H1 (cell line): Measurements from ENCODE around the gene KRTAP1-5. TPM values are rescaled to one million over a fixed set of nuclear protein-coding genes. Genes with fewer than 3 reads are reported as not detected.

Source experiments
- CTCF ChIA-PET: fragments of 300-600 bp; sonication (Branson Sonifier 250); formaldehyde crosslinking; loops from one replicate; lab custom pipeline; 2021; ENCODE audit not compliant: partially characterized antibody; lab: Charles Lee
- POLR2A ChIA-PET: fragments of 300-600 bp; sonication (Branson Sonifier 250); formaldehyde crosslinking; loops from one replicate; lab custom pipeline; 2021; ENCODE audit warnings: inconsistent platforms; ENCODE audit not compliant: partially characterized antibody; lab: Charles Lee
- DNase-seq, 2 experiments: peaks; one replicate each; pipeline versions ENCODE4 v3.0.0 to v3.0.0-alpha.2; 2010 to 2022; ENCODE audit warnings: low spot score in 2 of 2, low read depth in 1 of 2, mixed read lengths in 1 of 2
- FAIRE-seq: peaks from 2 replicates; lab custom pipeline; 2011; peaks lifted over from hg19 to GRCh38; lab: Jason Lieb, UNC
- H2AFZ ChIP-seq: 2 replicates; pipeline ENCODE4 v1.8.1; 2012; ENCODE audit warnings: low read length, inconsistent platforms
- H2AK5ac ChIP-seq: 2 replicates; pipeline ENCODE4 v1.6.1; 2013; ENCODE audit warnings: low read depth, low read length
- H2BK120ac ChIP-seq: replicated peaks from 2 replicates; pipeline ENCODE3; 2013; ENCODE audit warnings: low read depth, low read length, inconsistent platforms
- H2BK12ac ChIP-seq: 2 replicates; pipeline ENCODE4 v1.6.1; 2013; ENCODE audit warnings: low read depth, low read length
- H2BK15ac ChIP-seq: 2 replicates; pipeline ENCODE4 v1.6.1; 2013; ENCODE audit warnings: low read length
- H2BK20ac ChIP-seq: 2 replicates; pipeline ENCODE4 v1.6.1; 2013; ENCODE audit warnings: low read length
- H2BK5ac ChIP-seq: 2 replicates; pipeline ENCODE4 v1.6.1; 2013; ENCODE audit warnings: low read depth, low read length
- H3K14ac ChIP-seq: 2 replicates; pipeline ENCODE4 v1.6.1; 2013; ENCODE audit warnings: inconsistent platforms; ENCODE audit not compliant: insufficient read length
- H3K18ac ChIP-seq: 2 replicates; pipeline ENCODE4 v1.6.1; 2013; ENCODE audit warnings: low read length; ENCODE audit errors: extremely low read depth
- H3K23ac ChIP-seq: 2 replicates; pipeline ENCODE4 v1.6.1; 2013; ENCODE audit warnings: inconsistent platforms; ENCODE audit not compliant: insufficient read length
- H3K23me2 ChIP-seq: 2 replicates; pipeline ENCODE4 v1.6.1; 2013; ENCODE audit warnings: low read depth, low read length
- H3K27ac ChIP-seq: 2 replicates; pipeline ENCODE4 v1.6.1; 2011; ENCODE audit warnings: low read depth, low read length, inconsistent platforms
- H3K27me3 ChIP-seq, 4 experiments: replicated peaks in 1 of 4; 1 replicate in 1 of 4; 2 replicates in 3 of 4; pipeline versions ENCODE4 v1.6.1 to v1.8.1; 2011 to 2013; ENCODE audit warnings: low read length in 3 of 4, mild to moderate bottlenecking in 3 of 4, inconsistent platforms in 2 of 4, mixed read lengths in 2 of 4, moderate library complexity in 1 of 4; ENCODE audit not compliant: control insufficient read depth in 3 of 4, insufficient read depth in 3 of 4; ENCODE audit errors: extremely low read depth in 1 of 4
- H3K36me3 ChIP-seq, 4 experiments: 2 replicates each; pipeline versions ENCODE4 v1.6.1 to v1.8.1; 2011 to 2013; ENCODE audit warnings: mild to moderate bottlenecking in 4 of 4, low read length in 3 of 4, moderate library complexity in 2 of 4, control low read depth in 1 of 4, inconsistent platforms in 1 of 4; ENCODE audit not compliant: insufficient read depth in 4 of 4, control insufficient read depth in 2 of 4
- H3K4ac ChIP-seq: replicated peaks from 2 replicates; pipeline ENCODE3; 2013; ENCODE audit warnings: low read length, low read depth, mixed read lengths, inconsistent platforms; ENCODE audit not compliant: insufficient read length
- H3K4me1 ChIP-seq, 4 experiments: replicated peaks in 1 of 4; 1 replicate in 1 of 4; 2 replicates in 3 of 4; pipeline versions ENCODE4 v1.6.1 to v1.8.1; 2011 to 2013; ENCODE audit warnings: low read length in 3 of 4, inconsistent platforms in 2 of 4, mixed read lengths in 1 of 4; ENCODE audit not compliant: insufficient read depth in 4 of 4, control insufficient read depth in 3 of 4
- H3K4me2 ChIP-seq, 2 experiments: 2 replicates each; pipeline versions ENCODE4 v1.6.1 to v1.8.1; 2011 to 2013; ENCODE audit warnings: low read depth in 2 of 2, low read length in 2 of 2, control low read depth in 1 of 2, inconsistent platforms in 1 of 2, mild to moderate bottlenecking in 1 of 2; ENCODE audit not compliant: insufficient read depth in 1 of 2
- H3K4me3 ChIP-seq, 4 experiments: fragments of 200-600, 300-600 bp in 1 of 4; sonication (generic), shearing (Covaris generic), sonication (Bioruptor Twin) in 1 of 4; 2 replicates each; pipeline versions ENCODE4 v1.5.1 to v1.8.1; 2011 to 2016; ENCODE audit warnings: low read length in 4 of 4, low read depth in 3 of 4, control low read depth in 2 of 4, inconsistent platforms in 2 of 4, mild to moderate bottlenecking in 2 of 4, mixed read lengths in 1 of 4, moderate library complexity in 1 of 4; ENCODE audit not compliant: insufficient read depth in 2 of 4; ENCODE audit errors: extremely low read depth in 1 of 4
- H3K56ac ChIP-seq: replicated peaks from 2 replicates; pipeline ENCODE3; 2013; ENCODE audit warnings: low read depth, mild to moderate bottlenecking, mixed read lengths, low read length, inconsistent platforms; ENCODE audit not compliant: insufficient read length
- H3K79me1 ChIP-seq: 2 replicates; pipeline ENCODE4 v1.6.1; 2013; ENCODE audit warnings: low read depth, low read length, control low read depth
- H3K79me2 ChIP-seq, 2 experiments: 2 replicates each; pipeline versions ENCODE4 v1.6.1 to v1.8.1; 2012 to 2013; ENCODE audit warnings: low read length in 2 of 2, mild to moderate bottlenecking in 2 of 2, inconsistent platforms in 1 of 2; ENCODE audit not compliant: insufficient read depth in 2 of 2, control insufficient read depth in 1 of 2
- H3K9ac ChIP-seq, 4 experiments: replicated peaks in 1 of 4; 1 replicate in 1 of 4; 2 replicates in 3 of 4; pipeline versions ENCODE4 v1.6.1 to v1.8.1; 2011 to 2013; ENCODE audit warnings: low read depth in 3 of 4, low read length in 3 of 4, control low read depth in 2 of 4, mild to moderate bottlenecking in 2 of 4, moderate library complexity in 2 of 4, inconsistent platforms in 1 of 4; ENCODE audit errors: extremely low read depth in 1 of 4
- H3K9me3 ChIP-seq, 2 experiments: 2 replicates each; pipeline versions ENCODE4 v1.6.1 to v1.8.1; 2012 to 2013; ENCODE audit warnings: mild to moderate bottlenecking in 2 of 2, moderate library complexity in 2 of 2, control low read depth in 1 of 2, inconsistent platforms in 1 of 2, low read depth in 1 of 2, low read length in 1 of 2, mixed read lengths in 1 of 2; ENCODE audit not compliant: insufficient read depth in 2 of 2
- H4K20me1 ChIP-seq, 2 experiments: replicated peaks in 1 of 2; 2 replicates each; pipeline versions ENCODE3 to v1.8.1; 2011 to 2013; ENCODE audit warnings: inconsistent platforms in 2 of 2, low read length in 2 of 2, mild to moderate bottlenecking in 1 of 2; ENCODE audit not compliant: insufficient read depth in 2 of 2, control insufficient read depth in 1 of 2
- H4K5ac ChIP-seq: 2 replicates; pipeline ENCODE4 v1.6.1; 2013; ENCODE audit warnings: low read length, low read depth, mixed read lengths, inconsistent platforms; ENCODE audit not compliant: insufficient read length
- H4K8ac ChIP-seq: 2 replicates; pipeline ENCODE4 v1.8.0; 2013; ENCODE audit warnings: mild to moderate bottlenecking, moderate library complexity, low read length, inconsistent platforms; ENCODE audit not compliant: insufficient read depth; ENCODE audit errors: extremely low read depth
- H4K91ac ChIP-seq: replicated peaks from 2 replicates; pipeline ENCODE3; 2013; ENCODE audit warnings: low read length, mixed read lengths, inconsistent platforms; ENCODE audit not compliant: insufficient read length
- ASH2L ChIP-seq: fragments of 200-600, 300-600 bp; sonication (generic); IDR thresholded peaks from one replicate; pipeline ENCODE4 v1.7.1; 2017; ENCODE audit warnings: low read length
- BRCA1 ChIP-seq: IDR thresholded peaks from 2 replicates; pipeline ENCODE4 v1.6.1; 2012; ENCODE audit warnings: low read depth, low read length, improper control_type of control experiment
- CTBP2 ChIP-seq: IDR thresholded peaks from 2 replicates; pipeline ENCODE4 v1.7.0; 2011; ENCODE audit warnings: borderline replicate concordance, mild to moderate bottlenecking, moderate library complexity, mixed read lengths, low read length; ENCODE audit not compliant: insufficient read depth, insufficient read length
- EP300 ChIP-seq, 2 experiments: IDR thresholded peaks; 1 replicate in 1 of 2; 2 replicates in 1 of 2; pipeline ENCODE4 v1.6.1; 2011 to 2012; ENCODE audit warnings: low read depth in 2 of 2, low read length in 2 of 2, mild to moderate bottlenecking in 2 of 2, borderline replicate concordance in 1 of 2, inconsistent platforms in 1 of 2, moderate library complexity in 1 of 2
- JUND ChIP-seq: IDR thresholded peaks from 2 replicates; pipeline ENCODE4 v1.6.1; 2011; ENCODE audit warnings: mild to moderate bottlenecking, improper control_type of control experiment, low read length
- PHF8 ChIP-seq: fragments of 200-600 bp; sonication (generic); conservative IDR thresholded peaks from 2 replicates; pipeline ENCODE4 v1.7.1; 2012; ENCODE audit warnings: low read depth, mild to moderate bottlenecking, inconsistent platforms, low read length, moderate library complexity
- RBBP5 ChIP-seq: IDR thresholded peaks from 2 replicates; pipeline ENCODE4 v1.7.1; 2012; ENCODE audit warnings: low read depth, mild to moderate bottlenecking, inconsistent platforms, low read length, moderate library complexity, borderline replicate concordance
- RFX5 ChIP-seq: IDR thresholded peaks from 2 replicates; pipeline ENCODE4 v1.6.1; 2011; ENCODE audit warnings: low read depth, low read length, improper control_type of control experiment, borderline replicate concordance
- SRF ChIP-seq: IDR thresholded peaks from 2 replicates; pipeline ENCODE4 v1.6.1; 2011; ENCODE audit warnings: mild to moderate bottlenecking, low read depth, low read length, moderate library complexity
- SUZ12 ChIP-seq: fragments of 200-600 bp; sonication (generic); IDR thresholded peaks from 2 replicates; pipeline ENCODE4 v1.6.1; 2012; ENCODE audit warnings: mild to moderate bottlenecking, inconsistent platforms, low read length, moderate library complexity, mixed read lengths
- WGBS, 2 experiments: shearing (Covaris generic) in 1 of 2; methylation state at CpG; one replicate each; pipeline versions ENCODE4 v1.1.6 to v1.1.7; 2013 to 2015; ENCODE audit warnings: low lambda C conversion rate in 2 of 2, mixed read lengths in 2 of 2, inconsistent platforms in 1 of 2, low coverage in 1 of 2, missing lambda C conversion rate in 1 of 2; ENCODE audit not compliant: insufficient replicate concordance in 2 of 2, insufficient coverage in 1 of 2, insufficient read length in 1 of 2; ENCODE audit errors: extremely low coverage in 1 of 2, missing lambda C conversion rate in 1 of 2; 5-methylcytosine and 5-hydroxymethylcytosine counted together
- polyA plus RNA-seq, 7 experiments: library from polyadenylated mRNA; depleted of rRNA in 3 of 7; stranded (reverse) in 5 of 7; unstranded in 2 of 7; fragments of >200 nt in 5 of 7; fragments of 200-250 nt in 2 of 7; gene quantifications; 1 replicate in 5 of 7; 2 replicates in 1 of 7; 4 replicates in 1 of 7; pipeline versions ENCODE4 v1.2.1 to v1.2.3, GENCODE V29; 2011 to 2013; ENCODE audit warnings: missing spikeins in 2 of 7, mixed read lengths in 2 of 7
- total RNA-seq: library from RNA; stranded (reverse); fragmentation: NEBNext Ultra II Directional; extraction: Animal tissue kit (Norgen Biotek cat#: 25700); gene quantifications from 2 replicates; pipeline ENCODE4 v1.2.1, GENCODE V29; 2021
- TF ChIP-seq, protein P1 (sequence below), 3 experiments: IDR thresholded peaks; 1 replicate in 2 of 3; 2 replicates in 1 of 3; pipeline versions ENCODE4 v1.5.1 to v1.6.1; 2011; ENCODE audit warnings: low read length in 3 of 3, mild to moderate bottlenecking in 3 of 3, inconsistent platforms in 2 of 3, low read depth in 1 of 3, moderate library complexity in 1 of 3; ENCODE audit not compliant: insufficient read depth in 1 of 3; ENCODE audit errors: control extremely low read depth in 1 of 3

KRTAP1-5 gene
- total and polyA plus RNA-seq, 2 of the 8 experiments (the other 6 are each of a cell fraction or from before 2014, with no cell fraction given) = not detected

GRCh38 chr17:40986920-40987319 is 40.1 kb downstream of the KRTAP1-5 start:
- H3K79me1 ChIP-seq = no peaks in the 10 kb centered on the region
- FAIRE-seq = no peak
- ChIA-PET POLR2A (interaction anchor here (0.9 kb wide), 1 partner anchor 11 kb away, joined by 4 read pairs; no protein-coding TSS in a partner anchor), CTCF (interaction anchor here (2.7 kb wide), 1 partner anchor 24 kb away, joined by 5 read pairs; no protein-coding TSS in a partner anchor)
- H3K23ac ChIP-seq = no peak overlapping the region
- no peaks in the 10 kb centered on the region; a peak in 1 of 4 replicates for H3K9me3 ChIP-seq
- no peak for DNase-seq
- no peaks in the 10 kb centered on the region for H3K36me3 ChIP-seq
- no peak overlapping the region for H3K9ac ChIP-seq
- H3K27ac ChIP-seq = no peak overlapping the region
- H2AFZ ChIP-seq = no peak overlapping the region
- no peak overlapping the region for H3K4me3 ChIP-seq
- no peak overlapping the region for H4K91ac ChIP-seq
- peaks cover 0 to 1% (median 0%) of the 10 kb centered on the region in 4 experiments; a peak in 1 of 7 replicates for H3K27me3 ChIP-seq
- no peaks in the 10 kb centered on the region for H3K79me2 ChIP-seq
- H3K14ac ChIP-seq = no peak overlapping the region
- no peak overlapping the region for H2BK15ac ChIP-seq
- no peak overlapping the region for H2BK5ac ChIP-seq
- no peak overlapping the region for H3K18ac ChIP-seq
- no peaks in the 10 kb centered on the region for H4K20me1 ChIP-seq
- H3K4ac ChIP-seq = no peak overlapping the region
- no peaks in the 10 kb centered on the region for H3K4me1 ChIP-seq
- H2BK20ac ChIP-seq = no peak overlapping the region
- H2AK5ac ChIP-seq = no peak overlapping the region
- no peak overlapping the region for H2BK12ac ChIP-seq
- WGBS, 2 experiments = 89% methylated on average over 8 of the region's 8 CpGs; no CpG with 5 or more reads in 1 of the 2 experiments
- H3K4me2 ChIP-seq = no peak overlapping the region
- H4K5ac ChIP-seq = no peak overlapping the region
- H4K8ac ChIP-seq = no peak overlapping the region
- no peak overlapping the region for H3K56ac ChIP-seq
- H3K23me2 ChIP-seq = no peaks in the 10 kb centered on the region
- no peak overlapping the region for H2BK120ac ChIP-seq
- TF ChIP-seq SRF (no peak), PHF8 (no peak), BRCA1 (no peak), CTBP2 (no peak), EP300 (IDR thresholded peaks at IDR 0.05; ENCODE audit: borderline replicate concordance in 1 of 2, low read depth in 2 of 2, low read length in 2 of 2) (no peak), SUZ12 (no peak), ASH2L (no peak), JUND (no peak), RBBP5 (no peak), RFX5 (no peak)
- TF ChIP-seq, protein P1, sequence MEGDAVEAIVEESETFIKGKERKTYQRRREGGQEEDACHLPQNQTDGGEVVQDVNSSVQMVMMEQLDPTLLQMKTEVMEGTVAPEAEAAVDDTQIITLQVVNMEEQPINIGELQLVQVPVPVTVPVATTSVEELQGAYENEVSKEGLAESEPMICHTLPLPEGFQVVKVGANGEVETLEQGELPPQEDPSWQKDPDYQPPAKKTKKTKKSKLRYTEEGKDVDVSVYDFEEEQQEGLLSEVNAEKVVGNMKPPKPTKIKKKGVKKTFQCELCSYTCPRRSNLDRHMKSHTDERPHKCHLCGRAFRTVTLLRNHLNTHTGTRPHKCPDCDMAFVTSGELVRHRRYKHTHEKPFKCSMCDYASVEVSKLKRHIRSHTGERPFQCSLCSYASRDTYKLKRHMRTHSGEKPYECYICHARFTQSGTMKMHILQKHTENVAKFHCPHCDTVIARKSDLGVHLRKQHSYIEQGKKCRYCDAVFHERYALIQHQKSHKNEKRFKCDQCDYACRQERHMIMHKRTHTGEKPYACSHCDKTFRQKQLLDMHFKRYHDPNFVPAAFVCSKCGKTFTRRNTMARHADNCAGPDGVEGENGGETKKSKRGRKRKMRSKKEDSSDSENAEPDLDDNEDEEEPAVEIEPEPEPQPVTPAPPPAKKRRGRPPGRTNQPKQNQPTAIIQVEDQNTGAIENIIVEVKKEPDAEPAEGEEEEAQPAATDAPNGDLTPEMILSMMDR (IDR thresholded peaks at IDR 0.05; ENCODE audit: control extremely low read depth in 1 of 3, insufficient read depth in 1 of 3, low read depth in 1 of 3, low read length in 3 of 3) = no peak
